IgD-negative memory B cell (primary cell): ENCODE measurements around the gene GAS7. TPM values are rescaled to one million over a fixed set of nuclear protein-coding genes. Genes with fewer than 3 reads are reported as not detected.
A peak's percentile ranks its signal among the peaks of the same experiment; 100 is the strongest.

Source experiments
- H3K27ac Mint-ChIP-seq, 3 donors: one replicate each; pipeline ENCODE4 v1.8.0; 2020 to 2022; ENCODE audit warnings: mild to moderate bottlenecking in 3 of 3, mixed read lengths in 3 of 3, moderate library complexity in 1 of 3
- H3K27me3 Mint-ChIP-seq: one replicate; pipeline ENCODE4 v1.8.0; 2021; ENCODE audit warnings: mixed read lengths
- H3K36me3 Mint-ChIP-seq: one replicate; pipeline ENCODE4 v1.8.0; 2020; ENCODE audit warnings: mild to moderate bottlenecking, mixed read lengths
- H3K4me1 Mint-ChIP-seq, 3 donors: one replicate each; pipeline ENCODE4 v1.8.0; 2020 to 2022; ENCODE audit warnings: mixed read lengths in 3 of 3, mild to moderate bottlenecking in 1 of 3
- H3K4me3 Mint-ChIP-seq, 4 donors: one replicate each; pipeline ENCODE4 v1.8.0; 2020 to 2022; ENCODE audit warnings: mild to moderate bottlenecking in 4 of 4, mixed read lengths in 4 of 4, moderate library complexity in 3 of 4
- H3K9me3 Mint-ChIP-seq, 3 donors: one replicate each; pipeline ENCODE4 v1.8.0; 2020 to 2021; ENCODE audit warnings: mixed read lengths in 3 of 3, mild to moderate bottlenecking in 1 of 3
- polyA plus RNA-seq: library from polyadenylated mRNA; unstranded; fragments of 300-500 nt; fragmentation: Illumina TruSeq; gene quantifications from one replicate; pipeline ENCODE4 v1.2.3, GENCODE V29; 2021

GAS7 gene
- polyA plus RNA-seq, 1 donor from 2014 or later = 1.7 TPM

- Mint-ChIP-seq H3K27me3 (no peaks in the 10 kb centered on the region), H3K4me1 (peaks cover 5 to 10% (median 9%) of the 10 kb centered on the region in 3 donors), H3K27ac (no peak overlapping the region), H3K9me3 (no peaks in the 10 kb centered on the region), H3K36me3 (peaks cover 1% of the 10 kb centered on the region), H3K4me3 (no peak overlapping the region)
These were observed 51.4 kb downstream of the GAS7 start for GRCh38 chr17:10147040-10147439.

GRCh38 chr17:10144982-10145381 is 53.4 kb downstream of the GAS7 start:
- H3K9me3 Mint-ChIP-seq = no peaks in the 10 kb centered on the region
- peaks cover 1% of the 10 kb centered on the region for H3K36me3 Mint-ChIP-seq
- no peaks in the 10 kb centered on the region for H3K27me3 Mint-ChIP-seq
- no peak overlapping the region for H3K27ac Mint-ChIP-seq
- H3K4me3 Mint-ChIP-seq = no peak overlapping the region
- H3K4me1 Mint-ChIP-seq = peaks cover 2 to 4% (median 3%) of the 10 kb centered on the region in 3 donors

- H3K36me3 Mint-ChIP-seq = peaks cover 1% of the 10 kb centered on the region
- H3K4me1 Mint-ChIP-seq = peaks cover 0 to 1% (median under 1%) of the 10 kb centered on the region in 3 donors
- H3K27me3 Mint-ChIP-seq = no peaks in the 10 kb centered on the region
- no peak overlapping the region for H3K4me3 Mint-ChIP-seq
- no peak overlapping the region for H3K27ac Mint-ChIP-seq
- H3K9me3 Mint-ChIP-seq = no peaks in the 10 kb centered on the region
These were observed 54.0 kb downstream of the GAS7 start for GRCh38 chr17:10144456-10144855.

- no peak overlapping the region for H3K27ac Mint-ChIP-seq
- no peaks in the 10 kb centered on the region for H3K9me3 Mint-ChIP-seq
- H3K4me3 Mint-ChIP-seq = no peak overlapping the region
- H3K27me3 Mint-ChIP-seq = peaks cover 1% of the 10 kb centered on the region
- H3K4me1 Mint-ChIP-seq = no peaks in the 10 kb centered on the region
- H3K36me3 Mint-ChIP-seq = peaks cover 1% of the 10 kb centered on the region
These were observed 57.0 kb downstream of the GAS7 start for GRCh38 chr17:10141436-10141835.

- Mint-ChIP-seq H3K9me3 (no peaks in the 10 kb centered on the region), H3K27ac (no peak overlapping the region), H3K4me3 (no peak overlapping the region), H3K36me3 (no peaks in the 10 kb centered on the region), H3K4me1 (no peaks in the 10 kb centered on the region), H3K27me3 (peaks cover 3% of the 10 kb centered on the region)
These were observed 58.8 kb downstream of the GAS7 start for GRCh38 chr17:10139577-10139976.

GRCh38 chr17:10136258-10136981 is 62.0 kb downstream of the GAS7 start:
- H3K4me3 Mint-ChIP-seq = peak overlapping the region in 1 of 4 donors; percentile 71
- peaks cover 0 to 4% (median 0%) of the 10 kb centered on the region in 3 donors for H3K9me3 Mint-ChIP-seq
- H3K27me3 Mint-ChIP-seq = peaks cover 3% of the 10 kb centered on the region
- no peak overlapping the region for H3K27ac Mint-ChIP-seq
- no peaks in the 10 kb centered on the region for H3K36me3 Mint-ChIP-seq
- H3K4me1 Mint-ChIP-seq = no peaks in the 10 kb centered on the region

- H3K9me3 Mint-ChIP-seq = peaks cover 0 to 4% (median 0%) of the 10 kb centered on the region in 3 donors
- H3K27ac Mint-ChIP-seq = peak overlapping the region in 1 of 3 donors; percentile 1
- no peaks in the 10 kb centered on the region for H3K4me1 Mint-ChIP-seq
- peak overlapping the region in 1 of 4 donors; percentile 71 for H3K4me3 Mint-ChIP-seq
- H3K27me3 Mint-ChIP-seq = peaks cover 3% of the 10 kb centered on the region
- H3K36me3 Mint-ChIP-seq = no peaks in the 10 kb centered on the region
These were observed 62.7 kb downstream of the GAS7 start for GRCh38 chr17:10135539-10136257.

- peaks cover 0 to 4% (median 2%) of the 10 kb centered on the region in 3 donors for H3K9me3 Mint-ChIP-seq
- no peak overlapping the region for H3K27ac Mint-ChIP-seq
- no peak overlapping the region for H3K4me3 Mint-ChIP-seq
- peaks cover 0 to 7% (median 1%) of the 10 kb centered on the region in 3 donors for H3K4me1 Mint-ChIP-seq
- peaks cover 2% of the 10 kb centered on the region for H3K36me3 Mint-ChIP-seq
- peaks cover 4% of the 10 kb centered on the region for H3K27me3 Mint-ChIP-seq
These were observed 67.7 kb downstream of the GAS7 start for GRCh38 chr17:10130677-10131076.

GRCh38 chr17:10130263-10130662 is 68.1 kb downstream of the GAS7 start:
- Mint-ChIP-seq H3K4me1 (peaks cover 0 to 7% (median 1%) of the 10 kb centered on the region in 3 donors), H3K27ac (peak overlapping the region in 1 of 3 donors; percentile 15), H3K4me3 (peak overlapping the region in 1 of 4 donors; percentile 73), H3K9me3 (peaks cover 0 to 4% (median 2%) of the 10 kb centered on the region in 3 donors), H3K36me3 (peaks cover 2% of the 10 kb centered on the region), H3K27me3 (peaks cover 3% of the 10 kb centered on the region)

- no peak overlapping the region for H3K27ac Mint-ChIP-seq
- peaks cover 0 to 9% (median 1%) of the 10 kb centered on the region in 3 donors for H3K4me1 Mint-ChIP-seq
- peaks cover 2% of the 10 kb centered on the region for H3K36me3 Mint-ChIP-seq
- peak overlapping the region in 1 of 4 donors; percentile 37 for H3K4me3 Mint-ChIP-seq
- peaks cover 3% of the 10 kb centered on the region for H3K27me3 Mint-ChIP-seq
- peaks cover 0 to 4% (median 2%) of the 10 kb centered on the region in 3 donors for H3K9me3 Mint-ChIP-seq
These were observed 70.5 kb downstream of the GAS7 start for GRCh38 chr17:10127819-10128425.

- H3K36me3 Mint-ChIP-seq = peaks cover 2% of the 10 kb centered on the region
- peaks cover 0 to 2% (median 0%) of the 10 kb centered on the region in 3 donors for H3K9me3 Mint-ChIP-seq
- H3K4me1 Mint-ChIP-seq = peaks cover 6 to 14% (median 8%) of the 10 kb centered on the region in 3 donors
- H3K4me3 Mint-ChIP-seq = no peak overlapping the region
- peak overlapping the region in 1 of 3 donors; percentile 3 for H3K27ac Mint-ChIP-seq
- peaks cover 6% of the 10 kb centered on the region for H3K27me3 Mint-ChIP-seq
These were observed 71.5 kb downstream of the GAS7 start for GRCh38 chr17:10126616-10127501.

- Mint-ChIP-seq H3K4me1 (peaks cover 11 to 16% (median 14%) of the 10 kb centered on the region in 3 donors), H3K9me3 (peaks cover 0 to 2% (median 0%) of the 10 kb centered on the region in 3 donors), H3K36me3 (peaks cover 2% of the 10 kb centered on the region), H3K27me3 (peaks cover 7% of the 10 kb centered on the region), H3K4me3 (no peak overlapping the region), H3K27ac (no peak overlapping the region)
These were observed 72.2 kb downstream of the GAS7 start for GRCh38 chr17:10126276-10126615.

- no peak overlapping the region for H3K4me3 Mint-ChIP-seq
- H3K9me3 Mint-ChIP-seq = peaks cover 0 to 2% (median 0%) of the 10 kb centered on the region in 3 donors
- H3K27me3 Mint-ChIP-seq = peaks cover 7% of the 10 kb centered on the region
- H3K36me3 Mint-ChIP-seq = peaks cover 2% of the 10 kb centered on the region
- no peak overlapping the region for H3K27ac Mint-ChIP-seq
- peaks cover 11 to 16% (median 14%) of the 10 kb centered on the region in 3 donors for H3K4me1 Mint-ChIP-seq
These were observed 72.7 kb downstream of the GAS7 start for GRCh38 chr17:10125531-10126275.

- Mint-ChIP-seq H3K27me3 (peaks cover 14% of the 10 kb centered on the region), H3K4me3 (peak overlapping the region in 1 of 4 donors; percentile 63), H3K27ac (peak overlapping the region in 1 of 3 donors; percentile 39), H3K36me3 (no peaks in the 10 kb centered on the region), H3K9me3 (peaks cover 0 to 2% (median 0%) of the 10 kb centered on the region in 3 donors), H3K4me1 (peaks cover 21 to 29% (median 24%) of the 10 kb centered on the region in 3 donors)
These were observed 75.3 kb downstream of the GAS7 start for GRCh38 chr17:10123093-10123492.
